ENCODE measurements around the gene DZIP1. TPM values are rescaled to one million over a fixed set of nuclear protein-coding genes. Genes with fewer than 3 reads are reported as not detected.

DZIP1 gene
- total RNA-seq, 1 donor from 2014 or later = 4.7 TPM

- ATAC-seq (no peak), DNase-seq (ENCODE audit: missing footprints) (no peak)
- intact Hi-C loops (cut with DNase I) = no loop called here
Measured at GRCh38 chr13:95560387-95560786, 84.1 kb downstream of the DZIP1 start.

GRCh38 chr13:95559100-95559499 lies 85.4 kb downstream of the DZIP1 start:
- ATAC-seq (no peak), DNase-seq (ENCODE audit: missing footprints) (no peak)
- intact Hi-C loops (cut with DNase I) = no loop called here

- no peak for DNase-seq (ENCODE audit: missing footprints)
- no peak for ATAC-seq
- intact Hi-C loops (cut with DNase I) = no loop called here
Measured at GRCh38 chr13:95557013-95557412, 87.5 kb downstream of the DZIP1 start.

- intact Hi-C loops (cut with DNase I) = no loop called here
- ATAC-seq (no peak), DNase-seq (ENCODE audit: missing footprints) (no peak)
Measured at GRCh38 chr13:95553581-95554385, 90.7 kb downstream of the DZIP1 start.

GRCh38 chr13:95552539-95553441 lies 91.7 kb downstream of the DZIP1 start, which contains the start of gene CLDN10:
Gene CLDN10, plus strand, starts transcription at chr13:95552720. Its CDS starts 34 bp downstream, at chr13:95552754.
- peak; percentile 16 for ATAC-seq
- no peak for DNase-seq (ENCODE audit: missing footprints)
- intact Hi-C loops (cut with DNase I) = no loop called here

GRCh38 chr13:95552208-95552538 lies 92.3 kb downstream of the DZIP1 start:
- DNase-seq (ENCODE audit: missing footprints) (no peak), ATAC-seq (no peak)
- intact Hi-C loops (cut with DNase I) = no loop called here

- intact Hi-C loops (cut with DNase I) = no loop called here
- no peak for ATAC-seq
- no peak for DNase-seq (ENCODE audit: missing footprints)
Measured at GRCh38 chr13:95547531-95548167, 96.9 kb downstream of the DZIP1 start.

- DNase-seq (ENCODE audit: missing footprints) = no peak
- ATAC-seq = no peak
- intact Hi-C loops (cut with DNase I) = no loop called here
Measured at GRCh38 chr13:95546919-95547318, 97.6 kb downstream of the DZIP1 start.

- DNase-seq (ENCODE audit: missing footprints) = no peak
- ATAC-seq = no peak
- intact Hi-C loops (cut with DNase I) = no loop called here
Measured at GRCh38 chr13:95544293-95544692, 100.2 kb downstream of the DZIP1 start.

- DNase-seq (ENCODE audit: missing footprints) = no peak
- no peak for ATAC-seq
- intact Hi-C loops (cut with DNase I) = no loop called here
Measured at GRCh38 chr13:95541911-95542474, 102.5 kb downstream of the DZIP1 start.

- intact Hi-C loops (cut with DNase I) = no loop called here
- DNase-seq (ENCODE audit: missing footprints) (no peak), ATAC-seq (no peak)
Measured at GRCh38 chr13:95541308-95541707, 103.2 kb downstream of the DZIP1 start.

GRCh38 chr13:95540888-95541287 lies 103.6 kb downstream of the DZIP1 start:
- ATAC-seq = peak; percentile 98
- DNase-seq (ENCODE audit: missing footprints) = no peak
- intact Hi-C loops (cut with DNase I) = no loop called here

- intact Hi-C loops (cut with DNase I) = loop anchor here (2.0 to 5.0 kb wide), 3 partner anchors 86 to 298 kb away; no protein-coding TSS in a partner anchor
- ATAC-seq = no peak
- no peak for DNase-seq (ENCODE audit: missing footprints)
Measured at GRCh38 chr13:95536632-95537241, 107.8 kb downstream of the DZIP1 start.

GRCh38 chr13:95535243-95535642 lies 109.3 kb downstream of the DZIP1 start:
- no peak for ATAC-seq
- intact Hi-C loops (cut with DNase I) = loop anchor here (5.0 kb wide), 2 partner anchors 87 to 127 kb away; no protein-coding TSS in a partner anchor

GRCh38 chr13:95533545-95534160 lies 110.9 kb downstream of the DZIP1 start:
- no peak for DNase-seq (ENCODE audit: missing footprints)
- intact Hi-C loops (cut with DNase I) = no loop called here
- ATAC-seq = no peak

More at GRCh38 chr13:95535243-95535642, 109.3 kb downstream of the DZIP1 start:
- DNase-seq (ENCODE audit: missing footprints) = no peak

- intact Hi-C loops (cut with DNase I) = no loop called here
- no peak for DNase-seq (ENCODE audit: missing footprints)
- ATAC-seq = no peak
Measured at GRCh38 chr13:95530178-95530577, 114.3 kb downstream of the DZIP1 start.
